ENCODE measurements around the gene TRIM63.

DNA sequence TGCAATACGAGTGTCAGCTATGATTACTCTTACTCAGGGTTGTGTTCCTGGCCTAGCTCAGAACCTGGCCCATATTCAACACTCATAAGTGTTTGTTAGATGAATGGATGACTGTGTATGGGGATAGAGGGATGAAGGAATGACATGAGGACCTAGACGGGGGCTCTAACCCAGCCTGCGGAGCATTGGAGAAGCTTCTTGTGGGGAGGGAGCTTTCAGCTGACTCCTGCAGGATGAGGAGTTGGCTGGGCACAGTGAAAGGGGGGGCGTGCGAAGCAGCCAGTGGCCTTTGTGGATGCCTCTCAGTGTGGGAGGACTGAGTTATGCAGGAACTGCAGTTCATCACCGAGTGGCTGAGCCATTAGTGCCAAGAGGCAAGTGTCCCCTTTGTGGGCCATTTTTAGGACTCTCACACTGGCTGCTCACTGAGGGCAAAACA, 47.1 kb downstream of the TRIM63 start:
- TF ChIP-seq EZH2phosphoT487 (IDR thresholded peaks at IDR 0.05; ENCODE audit: borderline replicate concordance, low read depth, low read length), result no peak
- TF ChIP-seq, protein P1, sequence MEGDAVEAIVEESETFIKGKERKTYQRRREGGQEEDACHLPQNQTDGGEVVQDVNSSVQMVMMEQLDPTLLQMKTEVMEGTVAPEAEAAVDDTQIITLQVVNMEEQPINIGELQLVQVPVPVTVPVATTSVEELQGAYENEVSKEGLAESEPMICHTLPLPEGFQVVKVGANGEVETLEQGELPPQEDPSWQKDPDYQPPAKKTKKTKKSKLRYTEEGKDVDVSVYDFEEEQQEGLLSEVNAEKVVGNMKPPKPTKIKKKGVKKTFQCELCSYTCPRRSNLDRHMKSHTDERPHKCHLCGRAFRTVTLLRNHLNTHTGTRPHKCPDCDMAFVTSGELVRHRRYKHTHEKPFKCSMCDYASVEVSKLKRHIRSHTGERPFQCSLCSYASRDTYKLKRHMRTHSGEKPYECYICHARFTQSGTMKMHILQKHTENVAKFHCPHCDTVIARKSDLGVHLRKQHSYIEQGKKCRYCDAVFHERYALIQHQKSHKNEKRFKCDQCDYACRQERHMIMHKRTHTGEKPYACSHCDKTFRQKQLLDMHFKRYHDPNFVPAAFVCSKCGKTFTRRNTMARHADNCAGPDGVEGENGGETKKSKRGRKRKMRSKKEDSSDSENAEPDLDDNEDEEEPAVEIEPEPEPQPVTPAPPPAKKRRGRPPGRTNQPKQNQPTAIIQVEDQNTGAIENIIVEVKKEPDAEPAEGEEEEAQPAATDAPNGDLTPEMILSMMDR (conservative IDR thresholded peaks at IDR 0.05; ENCODE audit: low read length), result no peak

All from OCI-LY7 (cell line).